Liver (tissue), 9 donors: ENCODE results near the gene RHEX. TPM values are rescaled to one million over a fixed set of nuclear protein-coding genes. Genes with fewer than 3 reads are reported as not detected.

Source experiments
- DNase-seq: peaks from one replicate; pipeline ENCODE4 v3.0.0-alpha.2; 2017; ENCODE audit warnings: low spot score
- H3K27ac ChIP-seq, 2 donors: one replicate each; pipeline ENCODE4 v1.7.0; 2013; ENCODE audit warnings: inconsistent platforms in 2 of 2, low read length in 2 of 2, control low read depth in 1 of 2, low read depth in 1 of 2, mild to moderate bottlenecking in 1 of 2
- H3K27me3 ChIP-seq, 4 donors: one replicate each; pipeline versions ENCODE4 v1.6.1 to v1.7.0; 2013; ENCODE audit warnings: low read length in 3 of 4, inconsistent platforms in 1 of 4, mild to moderate bottlenecking in 1 of 4, moderate library complexity in 1 of 4; ENCODE audit not compliant: control insufficient read depth in 4 of 4, insufficient read depth in 4 of 4
- H3K36me3 ChIP-seq, 4 donors: one replicate each; pipeline versions ENCODE4 v1.6.1 to v1.7.0; 2013; ENCODE audit warnings: low read length in 3 of 4, mild to moderate bottlenecking in 3 of 4, low read depth in 1 of 4, moderate library complexity in 1 of 4; ENCODE audit not compliant: control insufficient read depth in 4 of 4, insufficient read depth in 3 of 4
- H3K4me1 ChIP-seq, 4 donors: one replicate each; pipeline versions ENCODE4 v1.6.1 to v1.7.0; 2013; ENCODE audit warnings: low read length in 3 of 4, mild to moderate bottlenecking in 3 of 4, moderate library complexity in 1 of 4; ENCODE audit not compliant: control insufficient read depth in 4 of 4, insufficient read depth in 4 of 4
- H3K4me3 ChIP-seq, 3 donors: one replicate each; pipeline versions ENCODE4 v1.6.1 to v1.7.0; 2013; ENCODE audit warnings: low read length in 3 of 3, control low read depth in 1 of 3, low read depth in 1 of 3, mild to moderate bottlenecking in 1 of 3
- H3K9ac ChIP-seq, 2 donors: one replicate each; pipeline ENCODE4 v1.7.0; 2013; ENCODE audit warnings: low read length in 2 of 2, mild to moderate bottlenecking in 2 of 2, moderate library complexity in 2 of 2, control low read depth in 1 of 2, low read depth in 1 of 2
- H3K9me3 ChIP-seq, 4 donors: one replicate each; pipeline versions ENCODE4 v1.6.1 to v1.7.0; 2013; ENCODE audit warnings: low read length in 3 of 4; ENCODE audit not compliant: control insufficient read depth in 4 of 4
- CTCF ChIP-seq: fragments of 150-350 bp; IDR thresholded peaks from 2 replicates; pipeline ENCODE4 v1.5.1; 2017; ENCODE audit warnings: improper control_type of control experiment, low read depth, low read length; ENCODE audit not compliant: missing input control
- EGR1 ChIP-seq, 2 donors: IDR thresholded peaks; 2 replicates each; pipeline ENCODE4 v1.6.1; 2016 to 2018; ENCODE audit warnings: antibody characterized with exemption in 2 of 2, low read depth in 2 of 2
- FOXA1 ChIP-seq: IDR thresholded peaks from 2 replicates; pipeline ENCODE4 v1.6.1; 2016; ENCODE audit warnings: antibody characterized with exemption
- FOXA2 ChIP-seq: IDR thresholded peaks from 2 replicates; pipeline ENCODE4 v1.6.1; 2016; ENCODE audit warnings: antibody characterized with exemption
- GABPA ChIP-seq, 2 donors: IDR thresholded peaks in 1 of 2; conservative IDR thresholded peaks in 1 of 2; 2 replicates each; pipeline ENCODE4 v1.6.1; 2016; ENCODE audit warnings: antibody characterized with exemption in 2 of 2, mild to moderate bottlenecking in 1 of 2, moderate library complexity in 1 of 2
- HNF4G ChIP-seq: IDR thresholded peaks from 2 replicates; pipeline ENCODE4 v1.6.1; 2016; ENCODE audit warnings: antibody characterized with exemption
- JUND ChIP-seq, 2 donors: IDR thresholded peaks; 2 replicates each; pipeline ENCODE4 v1.6.1; 2016; ENCODE audit warnings: antibody characterized with exemption in 2 of 2
- NR2F2 ChIP-seq: IDR thresholded peaks from 2 replicates; pipeline ENCODE4 v1.6.1; 2016; ENCODE audit warnings: antibody characterized with exemption
- RAD21 ChIP-seq, 2 donors: IDR thresholded peaks; 2 replicates each; pipeline ENCODE4 v1.6.1; 2016; ENCODE audit warnings: antibody characterized with exemption in 2 of 2, mild to moderate bottlenecking in 2 of 2
- RXRA ChIP-seq, 2 donors: IDR thresholded peaks; 2 replicates each; pipeline ENCODE4 v1.6.1; 2017 to 2018; ENCODE audit warnings: antibody characterized with exemption in 2 of 2, mild to moderate bottlenecking in 1 of 2
- SP1 ChIP-seq: IDR thresholded peaks from 2 replicates; pipeline ENCODE4 v1.6.1; 2018; ENCODE audit warnings: antibody characterized with exemption, mild to moderate bottlenecking
- TAF1 ChIP-seq: conservative IDR thresholded peaks from 2 replicates; pipeline ENCODE4 v1.6.1; 2016; ENCODE audit warnings: antibody characterized with exemption, mild to moderate bottlenecking
- YY1 ChIP-seq: IDR thresholded peaks from 2 replicates; pipeline ENCODE4 v1.6.1; 2016; ENCODE audit warnings: antibody characterized with exemption, mild to moderate bottlenecking
- ZBTB33 ChIP-seq: IDR thresholded peaks from 2 replicates; pipeline ENCODE4 v1.6.1; 2016; ENCODE audit warnings: antibody characterized with exemption
- WGBS: extraction: QIAGEN DNeasy Blood & Tissue Kit; methylation state at CpG from one replicate; pipeline ENCODE4 v1.1.7; 2013; 5-methylcytosine and 5-hydroxymethylcytosine counted together
- polyA plus RNA-seq, 2 donors: library from polyadenylated mRNA; stranded (reverse) in 1 of 2; unstranded in 1 of 2; fragments of 200-250 nt in 1 of 2; fragments of >200 nt in 1 of 2; fragmentation: Nextera tagmentation in 1 of 2; extraction: Ambion mirVana in 1 of 2; gene quantifications; one replicate each; pipeline versions ENCODE4 v1.2.1 to v1.2.3, GENCODE V29; 2013 to 2015
- total RNA-seq, 2 donors: library from RNA; depleted of rRNA; stranded (reverse); fragments of >200 nt; gene quantifications; one replicate each; pipeline ENCODE4 v1.2.3, GENCODE V29; 2014
- TF ChIP-seq, protein P1 (sequence below): IDR thresholded peaks from 2 replicates; pipeline ENCODE4 v1.6.1; 2016; ENCODE audit warnings: antibody characterized with exemption, mild to moderate bottlenecking
- TF ChIP-seq, protein P2 (sequence below): IDR thresholded peaks from 2 replicates; pipeline ENCODE4 v1.6.1; 2016; ENCODE audit warnings: antibody characterized with exemption
- TF ChIP-seq, protein P3 (sequence below): IDR thresholded peaks from 2 replicates; pipeline ENCODE4 v1.6.1; 2016; ENCODE audit warnings: antibody characterized with exemption
- donor health status: healthy.
- donor health status: healthy.
- donor health status: healthy.
- donor health status: healthy.
- donor health status: healthy.

Gene RHEX
- total and polyA plus RNA-seq, 4 donors = 0.15 to 2.8 (median 0.47) TPM

DNA sequence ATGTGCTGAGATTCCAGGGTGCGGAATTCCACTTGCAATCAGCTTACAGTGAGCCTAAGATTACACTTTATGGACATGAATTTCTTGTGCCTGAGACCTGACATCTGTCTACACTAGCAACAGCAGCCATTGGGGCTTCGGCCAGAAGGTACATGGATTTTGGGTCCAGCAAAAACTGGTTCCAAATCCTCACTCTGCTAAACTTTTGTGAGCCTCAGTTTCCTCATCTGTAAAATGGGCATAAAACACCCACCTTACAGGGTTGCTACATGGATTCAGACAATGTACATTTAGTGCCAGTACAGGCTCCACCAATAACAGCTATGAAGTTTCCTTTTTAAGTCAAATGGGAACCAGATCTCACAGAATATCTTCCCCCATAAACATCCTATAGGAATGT is 30.8 kb downstream of the RHEX start:
- H3K4me3 ChIP-seq = no peak overlapping the region
- no peaks in the 10 kb centered on the region for H3K9me3 ChIP-seq
- 97% methylated on average over 2 of the region's 2 CpGs for WGBS
- H3K4me1 ChIP-seq = peaks cover 0 to 8% (median 1%) of the 10 kb centered on the region in 4 donors
- DNase-seq = no peak
- H3K9ac ChIP-seq = no peak overlapping the region
- no peaks in the 10 kb centered on the region for H3K36me3 ChIP-seq
- no peaks in the 10 kb centered on the region for H3K27me3 ChIP-seq
- H3K27ac ChIP-seq = no peak overlapping the region
- no peak for TF ChIP-seq JUND (IDR thresholded peaks at IDR 0.05)
- TF ChIP-seq ZBTB33 = no peak
- no peak for TF ChIP-seq CTCF
- TF ChIP-seq, protein P1, sequence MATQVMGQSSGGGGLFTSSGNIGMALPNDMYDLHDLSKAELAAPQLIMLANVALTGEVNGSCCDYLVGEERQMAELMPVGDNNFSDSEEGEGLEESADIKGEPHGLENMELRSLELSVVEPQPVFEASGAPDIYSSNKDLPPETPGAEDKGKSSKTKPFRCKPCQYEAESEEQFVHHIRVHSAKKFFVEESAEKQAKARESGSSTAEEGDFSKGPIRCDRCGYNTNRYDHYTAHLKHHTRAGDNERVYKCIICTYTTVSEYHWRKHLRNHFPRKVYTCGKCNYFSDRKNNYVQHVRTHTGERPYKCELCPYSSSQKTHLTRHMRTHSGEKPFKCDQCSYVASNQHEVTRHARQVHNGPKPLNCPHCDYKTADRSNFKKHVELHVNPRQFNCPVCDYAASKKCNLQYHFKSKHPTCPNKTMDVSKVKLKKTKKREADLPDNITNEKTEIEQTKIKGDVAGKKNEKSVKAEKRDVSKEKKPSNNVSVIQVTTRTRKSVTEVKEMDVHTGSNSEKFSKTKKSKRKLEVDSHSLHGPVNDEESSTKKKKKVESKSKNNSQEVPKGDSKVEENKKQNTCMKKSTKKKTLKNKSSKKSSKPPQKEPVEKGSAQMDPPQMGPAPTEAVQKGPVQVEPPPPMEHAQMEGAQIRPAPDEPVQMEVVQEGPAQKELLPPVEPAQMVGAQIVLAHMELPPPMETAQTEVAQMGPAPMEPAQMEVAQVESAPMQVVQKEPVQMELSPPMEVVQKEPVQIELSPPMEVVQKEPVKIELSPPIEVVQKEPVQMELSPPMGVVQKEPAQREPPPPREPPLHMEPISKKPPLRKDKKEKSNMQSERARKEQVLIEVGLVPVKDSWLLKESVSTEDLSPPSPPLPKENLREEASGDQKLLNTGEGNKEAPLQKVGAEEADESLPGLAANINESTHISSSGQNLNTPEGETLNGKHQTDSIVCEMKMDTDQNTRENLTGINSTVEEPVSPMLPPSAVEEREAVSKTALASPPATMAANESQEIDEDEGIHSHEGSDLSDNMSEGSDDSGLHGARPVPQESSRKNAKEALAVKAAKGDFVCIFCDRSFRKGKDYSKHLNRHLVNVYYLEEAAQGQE = no peak
- TF ChIP-seq TAF1 = no peak
- TF ChIP-seq NR2F2 = no peak
- no peak for TF ChIP-seq YY1
- no peak for TF ChIP-seq HNF4G
- TF ChIP-seq FOXA2 = no peak
- TF ChIP-seq, protein P2, sequence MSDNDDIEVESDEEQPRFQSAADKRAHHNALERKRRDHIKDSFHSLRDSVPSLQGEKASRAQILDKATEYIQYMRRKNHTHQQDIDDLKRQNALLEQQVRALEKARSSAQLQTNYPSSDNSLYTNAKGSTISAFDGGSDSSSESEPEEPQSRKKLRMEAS = no peak
- TF ChIP-seq, protein P3, sequence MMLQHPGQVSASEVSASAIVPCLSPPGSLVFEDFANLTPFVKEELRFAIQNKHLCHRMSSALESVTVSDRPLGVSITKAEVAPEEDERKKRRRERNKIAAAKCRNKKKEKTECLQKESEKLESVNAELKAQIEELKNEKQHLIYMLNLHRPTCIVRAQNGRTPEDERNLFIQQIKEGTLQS = no peak
- no peak for TF ChIP-seq FOXA1
- TF ChIP-seq SP1 = no peak
- no peak for TF ChIP-seq RXRA (IDR thresholded peaks at IDR 0.05)
- TF ChIP-seq EGR1 (IDR thresholded peaks at IDR 0.05; ENCODE audit: low read depth in 2 of 2) = no peak
- TF ChIP-seq GABPA (IDR thresholded peaks at IDR 0.05 in 1 of 2, conservative IDR thresholded peaks at IDR 0.05 in 1 of 2) = no peak

- Histone ChIP-seq H3K9me3 (no peaks in the 10 kb centered on the region), H3K4me1 (peaks cover 0 to under 1% (median 0%) of the 10 kb centered on the region in 4 donors), H3K27ac (no peak overlapping the region), H3K36me3 (no peaks in the 10 kb centered on the region), H3K27me3 (no peaks in the 10 kb centered on the region), H3K4me3 (no peak overlapping the region), H3K9ac (no peak overlapping the region)
- TF ChIP-seq CTCF = no peak
- no peak for TF ChIP-seq FOXA2
- TF ChIP-seq, protein P1 = no peak
- TF ChIP-seq HNF4G = no peak
- TF ChIP-seq YY1 = no peak
- no peak for TF ChIP-seq RAD21 (IDR thresholded peaks at IDR 0.05)
- TF ChIP-seq, protein P3 = no peak
- no peak for TF ChIP-seq SP1
- no peak for DNase-seq
- WGBS = 99% methylated on average over 3 of the region's 3 CpGs
Observed at GRCh38 chr1:206087091-206087490, 34.1 kb downstream of the RHEX start.
